ENCODE measurements around the gene LRRC1.

LRRC1 gene

GRCh38 chr6:53851561-53851960 is 56.8 kb downstream of the LRRC1 start:
- DNase-seq, result no peak

GRCh38 chr6:53852805-53853204 is 58.0 kb downstream of the LRRC1 start:
- DNase-seq, result no peak

GRCh38 chr6:53854843-53855567 is 60.2 kb downstream of the LRRC1 start:
- no peak for DNase-seq

- DNase-seq, result no peak
Measured at GRCh38 chr6:53855940-53856339, 61.1 kb downstream of the LRRC1 start.

GRCh38 chr6:53857318-53858094 is 62.7 kb downstream of the LRRC1 start:
- DNase-seq, result no peak

- no peak for DNase-seq
Measured at GRCh38 chr6:53858196-53858595, 63.4 kb downstream of the LRRC1 start.

- no peak for DNase-seq
Measured at GRCh38 chr6:53858913-53859312, 64.1 kb downstream of the LRRC1 start.

GRCh38 chr6:53860511-53860910 is 65.7 kb downstream of the LRRC1 start:
- DNase-seq, result no peak

- no peak for DNase-seq
Measured at GRCh38 chr6:53861518-53861917, 66.7 kb downstream of the LRRC1 start.

GRCh38 chr6:53862662-53863462 is 68.1 kb downstream of the LRRC1 start:
- DNase-seq, result no peak

GRCh38 chr6:53864781-53865180 is 70.0 kb downstream of the LRRC1 start:
- DNase-seq, result no peak

- DNase-seq, result no peak
Measured at GRCh38 chr6:53866226-53866625, 71.4 kb downstream of the LRRC1 start.

GRCh38 chr6:53868626-53869025 is 73.8 kb downstream of the LRRC1 start:
- no peak for DNase-seq

GRCh38 chr6:53869964-53870363 is 75.2 kb downstream of the LRRC1 start:
- no peak for DNase-seq

- DNase-seq, result no peak
Measured at GRCh38 chr6:53873922-53874321, 79.1 kb downstream of the LRRC1 start.

- DNase-seq, result no peak
Measured at GRCh38 chr6:53874964-53875363, 80.2 kb downstream of the LRRC1 start.

GRCh38 chr6:53877151-53877550 is 82.3 kb downstream of the LRRC1 start:
- DNase-seq, result no peak

GRCh38 chr6:53878808-53879207 is 84.0 kb downstream of the LRRC1 start:
- no peak for DNase-seq

GRCh38 chr6:53879608-53880007 is 84.8 kb downstream of the LRRC1 start:
- DNase-seq, result no peak

- DNase-seq, result no peak
Measured at GRCh38 chr6:53887316-53887715, 92.5 kb downstream of the LRRC1 start.

- no peak for DNase-seq
Measured at GRCh38 chr6:53888931-53889330, 94.1 kb downstream of the LRRC1 start.

GRCh38 chr6:53889365-53889764 is 94.6 kb downstream of the LRRC1 start:
- no peak for DNase-seq

GRCh38 chr6:53892707-53893106 is 97.9 kb downstream of the LRRC1 start:
- DNase-seq, result no peak

GRCh38 chr6:53894091-53894490 is 99.3 kb downstream of the LRRC1 start:
- no peak for DNase-seq
